ENCODE measurements around the gene PCDHA7. TPM values are rescaled to one million over a fixed set of nuclear protein-coding genes. Genes with fewer than 3 reads are reported as not detected.

PCDHA7 gene
- total RNA-seq, 1 experiment from 2014 or later = not detected

Other genes with a start within 250 kb of the PCDHA7 start
- not detected in 2 replicates for gene CD14, start 201.1 kb upstream of the PCDHA7 start, total RNA-seq (2014; rRNA removed; shearing (Covaris generic))
- gene TMCO6, start 194.8 kb upstream of the PCDHA7 start, total RNA-seq (2014; rRNA removed; shearing (Covaris generic)) = 11.0 and 35.3 TPM in 2 replicates
- gene NDUFA2, start 186.6 kb upstream of the PCDHA7 start, total RNA-seq (2014; rRNA removed; shearing (Covaris generic)) = 75.7 and 84.8 TPM in 2 replicates
- 20.7 and 34.3 TPM in 2 replicates for gene IK, start 186.4 kb upstream of the PCDHA7 start, total RNA-seq (2014; rRNA removed; shearing (Covaris generic))
- gene WDR55, start 169.4 kb upstream of the PCDHA7 start, total RNA-seq (2014; rRNA removed; shearing (Covaris generic)) = 19.3 and 27.2 TPM in 2 replicates
- not detected in 2 replicates for gene DND1, start 160.7 kb upstream of the PCDHA7 start, total RNA-seq (2014; rRNA removed; shearing (Covaris generic))
- gene HARS1, start 142.9 kb upstream of the PCDHA7 start, total RNA-seq (2014; rRNA removed; shearing (Covaris generic)) = 76.3 and 80.6 TPM in 2 replicates
- 20.9 and 30.0 TPM in 2 replicates for gene HARS2, start 142.8 kb upstream of the PCDHA7 start, total RNA-seq (2014; rRNA removed; shearing (Covaris generic))
- gene ZMAT2, start 133.8 kb upstream of the PCDHA7 start, total RNA-seq (2014; rRNA removed; shearing (Covaris generic)) = 34.1 and 43.1 TPM in 2 replicates
- 0.03 TPM in 1 of 2 replicates, not detected in the other for gene PCDHA1, start 48.1 kb upstream of the PCDHA7 start, total RNA-seq (2014; rRNA removed; shearing (Covaris generic))
- not detected in 2 replicates for gene PCDHA2, start 39.4 kb upstream of the PCDHA7 start, total RNA-seq (2014; rRNA removed; shearing (Covaris generic))
- not detected in 2 replicates for gene PCDHA3, start 33.2 kb upstream of the PCDHA7 start, total RNA-seq (2014; rRNA removed; shearing (Covaris generic))
- gene PCDHA4, start 27.2 kb upstream of the PCDHA7 start, total RNA-seq (2014; rRNA removed; shearing (Covaris generic)) = 4.2 and 5.4 TPM in 2 replicates
- gene PCDHA5, start 12.7 kb upstream of the PCDHA7 start, total RNA-seq (2014; rRNA removed; shearing (Covaris generic)) = under 0.01 and 0.31 TPM in 2 replicates
- not detected in 2 replicates for gene PCDHA6, start 6.3 kb upstream of the PCDHA7 start, total RNA-seq (2014; rRNA removed; shearing (Covaris generic))
- 0.03 TPM in 1 of 2 replicates, not detected in the other for gene PCDHA8, start 6.9 kb downstream of the PCDHA7 start, total RNA-seq (2014; rRNA removed; shearing (Covaris generic))
- not detected in 2 replicates for gene PCDHA9, start 14.1 kb downstream of the PCDHA7 start, total RNA-seq (2014; rRNA removed; shearing (Covaris generic))
- gene PCDHA10, start 21.6 kb downstream of the PCDHA7 start, total RNA-seq (2014; rRNA removed; shearing (Covaris generic)) = under 0.01 and 0.06 TPM in 2 replicates
- gene PCDHA11, start 34.7 kb downstream of the PCDHA7 start, total RNA-seq (2014; rRNA removed; shearing (Covaris generic)) = 6.6 and 7.1 TPM in 2 replicates
- gene PCDHA12, start 41.0 kb downstream of the PCDHA7 start, total RNA-seq (2014; rRNA removed; shearing (Covaris generic)) = 3.0 and 8.2 TPM in 2 replicates
- 0.54 and 0.86 TPM in 2 replicates for gene PCDHA13, start 47.9 kb downstream of the PCDHA7 start, total RNA-seq (2014; rRNA removed; shearing (Covaris generic))
- 6.5 and 9.5 TPM in 2 replicates for gene PCDHAC1, start 92.0 kb downstream of the PCDHA7 start, total RNA-seq (2014; rRNA removed; shearing (Covaris generic))
- gene PCDHAC2, start 132.2 kb downstream of the PCDHA7 start, total RNA-seq (2014; rRNA removed; shearing (Covaris generic)) = 7.8 and 8.0 TPM in 2 replicates
- gene PCDHB1, start 217.1 kb downstream of the PCDHA7 start, total RNA-seq (2014; rRNA removed; shearing (Covaris generic)) = not detected in 2 replicates

Measured in G401 (cell line).